SH-SY5Y (cell line): ENCODE measurements around the gene NBEAL2.

Experiments
- GATA2 ChIP-seq: IDR thresholded peaks from 2 replicates; pipeline ENCODE4 v1.6.1; 2011; ENCODE audit warnings: mild to moderate bottlenecking, low read depth, low read length
- GATA3 ChIP-seq: IDR thresholded peaks from 2 replicates; pipeline ENCODE4 v1.6.1; 2011; ENCODE audit warnings: low read depth, mild to moderate bottlenecking, low read length, moderate library complexity

DNA sequence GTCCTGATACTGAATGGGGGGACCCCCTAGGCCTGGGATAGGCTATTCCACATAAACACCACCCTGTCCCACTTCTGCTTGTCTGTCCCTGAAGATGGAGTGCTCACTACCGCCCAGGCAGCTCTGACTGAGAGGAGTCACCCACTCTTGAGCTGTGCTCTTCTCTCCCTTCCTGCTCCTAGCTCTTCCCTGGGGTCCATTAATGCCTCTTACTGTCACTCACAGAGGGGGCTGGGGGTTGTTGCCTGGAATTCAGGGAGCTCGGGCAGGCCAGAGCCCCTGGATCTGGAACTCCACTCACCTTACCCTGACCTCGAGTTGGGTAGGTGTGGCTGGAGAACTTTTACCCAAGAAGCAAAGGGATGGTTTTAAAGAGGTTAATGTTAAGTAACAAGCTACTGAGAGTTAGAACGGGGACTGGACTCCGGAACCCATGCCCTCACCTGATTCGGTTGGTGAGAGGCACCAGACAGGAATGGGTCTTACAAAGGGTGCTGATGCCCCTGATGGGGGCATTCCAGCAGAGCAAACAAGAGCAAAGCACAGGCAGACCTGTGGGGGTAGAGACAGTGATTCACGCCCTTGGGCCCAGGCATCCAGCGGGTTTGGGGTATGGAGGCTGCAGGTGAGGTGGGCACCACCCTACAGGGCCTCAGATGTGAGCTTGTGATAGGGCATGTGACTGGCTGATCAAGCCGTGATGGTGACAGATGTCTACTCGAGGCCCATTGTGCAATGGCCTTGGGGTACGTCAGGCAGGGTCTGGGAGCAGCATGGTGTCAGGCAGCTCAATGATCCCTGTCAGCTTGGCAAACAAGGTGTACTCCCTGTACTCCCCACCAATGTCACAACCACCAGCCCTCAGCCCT, 5.4 kb downstream of the NBEAL2 start:
- no peak for TF ChIP-seq GATA2
- TF ChIP-seq GATA3: no peak
